HepG2 (cell line): ENCODE data around the gene TMEM217. TPM values are rescaled to one million over a fixed set of nuclear protein-coding genes. Genes with fewer than 3 reads are reported as not detected.

Experiments
- ATAC-seq: fragments of 200-7000 bp; cut with Tn5 transposase; 3 replicates; pipeline ENCODE4 v1.9.1; 2020; ENCODE audit warnings: mild to moderate bottlenecking, moderate library complexity
- BruUV-seq: library from RNA; stranded (reverse); fragments of 400-500 nt; replicated peaks from 2 replicates; lab custom pipeline; 2021; lab: Mats Ljungman, UMichigan
- CTCF ChIA-PET: fragments of 300-600 bp; formaldehyde crosslinking; extraction: SDS; loops from one replicate; lab custom pipeline; 2021; ENCODE audit warnings: low total read pairs, inconsistent platforms, low intra/inter-chr PET ratio; lab: Yijun Ruan, JAX
- POLR2A ChIA-PET: fragments of 350-600 bp; sonication (Branson Sonifier 250); formaldehyde crosslinking; loops from one replicate; lab custom pipeline; 2020; ENCODE audit warnings: antibody characterized with exemption, inconsistent platforms; lab: Yijun Ruan, JAX
- DNase-seq: peaks from one replicate; pipeline ENCODE4 v3.0.0-alpha.2; 2015; ENCODE audit warnings: low spot score
- FAIRE-seq: peaks from 3 replicates; lab custom pipeline; 2011; peaks lifted over from hg19 to GRCh38; lab: Jason Lieb, UNC
- H2AFZ ChIP-seq: one replicate; pipeline ENCODE4 v1.6.1; 2011; ENCODE audit warnings: low read length, inconsistent platforms
- H3K27ac ChIP-seq: fragments of 300-600 bp; 3 replicates; pipeline ENCODE4 v1.8.0; 2011; ENCODE audit warnings: mixed run types, mild to moderate bottlenecking, mixed read lengths, low read length, inconsistent platforms; ENCODE audit not compliant: insufficient read depth; ENCODE audit errors: extremely low read length
- H3K27me3 ChIP-seq, 2 experiments: fragments of 200-600 bp in 1 of 2; 2 replicates in 1 of 2; 3 replicates in 1 of 2; pipeline versions ENCODE4 v1.6.0 to v1.8.0; 2011; ENCODE audit warnings: low read length in 2 of 2, mild to moderate bottlenecking in 2 of 2, moderate library complexity in 2 of 2, inconsistent platforms in 1 of 2; ENCODE audit not compliant: insufficient read depth in 2 of 2, control insufficient read depth in 1 of 2
- H3K36me3 ChIP-seq, 2 experiments: fragments of 200-600 bp in 1 of 2; replicated peaks in 1 of 2; 2 replicates in 1 of 2; 3 replicates in 1 of 2; pipeline versions ENCODE4 v1.5.1 to v1.8.0; 2011; ENCODE audit warnings: low read length in 2 of 2, inconsistent platforms in 1 of 2; ENCODE audit not compliant: insufficient read depth in 2 of 2, control insufficient read depth in 1 of 2
- H3K4me1 ChIP-seq: 2 replicates; pipeline ENCODE4 v1.5.1; 2012; ENCODE audit warnings: low read length, inconsistent platforms; ENCODE audit not compliant: insufficient read depth
- H3K4me2 ChIP-seq: 2 replicates; pipeline ENCODE4 v1.6.0; 2011; ENCODE audit warnings: low read depth, low read length, inconsistent platforms
- H3K4me3 ChIP-seq, 3 experiments: fragments of 200-600 bp in 1 of 3; sonication (generic), shearing (Covaris generic) in 1 of 3; replicated peaks in 1 of 3; 2 replicates each; pipeline ENCODE4 v1.5.1; 2011 to 2016; ENCODE audit warnings: low read length in 3 of 3, inconsistent platforms in 2 of 3, low read depth in 2 of 3, mild to moderate bottlenecking in 2 of 3, control low read depth in 1 of 3, mixed read lengths in 1 of 3; ENCODE audit not compliant: insufficient read depth in 1 of 3
- H3K79me2 ChIP-seq: one replicate; pipeline ENCODE4 v1.6.1; 2011; ENCODE audit warnings: low read length, inconsistent platforms; ENCODE audit not compliant: insufficient read depth
- H3K9ac ChIP-seq: 2 replicates; pipeline ENCODE4 v1.6.0; 2011; ENCODE audit warnings: mild to moderate bottlenecking, low read depth, low read length, inconsistent platforms; ENCODE audit not compliant: insufficient read depth
- H3K9me3 ChIP-seq: 2 replicates; pipeline ENCODE4 v1.5.1; 2012; ENCODE audit warnings: mild to moderate bottlenecking, low read length
- H4K20me1 ChIP-seq: 2 replicates; pipeline ENCODE4 v1.6.0; 2011; ENCODE audit warnings: inconsistent platforms, mild to moderate bottlenecking, low read length, moderate library complexity; ENCODE audit not compliant: insufficient read depth
- PAF1 ChIP-seq: IDR thresholded peaks from 2 replicates; pipeline ENCODE4 v1.6.1; 2016; ENCODE audit warnings: missing genetic modification reagents, missing compliant biosample characterization
- PRPF4 ChIP-seq: fragments of 200-400 bp; formaldehyde crosslinking; IDR thresholded peaks from 2 replicates; pipeline ENCODE4 v1.6.1; 2016; ENCODE audit warnings: low read length, low read depth; ENCODE audit not compliant: poor library complexity, severe bottlenecking
- RBFOX2 ChIP-seq: fragments of 200-400 bp; formaldehyde crosslinking; IDR thresholded peaks from 2 replicates; pipeline ENCODE4 v1.6.1; 2017; ENCODE audit warnings: low read depth, mild to moderate bottlenecking, low read length
- ZKSCAN8 ChIP-seq: IDR thresholded peaks from 2 replicates; pipeline ENCODE4 v1.6.1; 2016; ENCODE audit warnings: borderline replicate concordance, missing genetic modification reagents, missing compliant biosample characterization
- ZNF350 ChIP-seq: sonication (generic); formaldehyde crosslinking; IDR thresholded peaks from 2 replicates; pipeline ENCODE4 v1.4.0; 2020; ENCODE audit warnings: mild to moderate bottlenecking, low read depth, missing genetic modification reagents, borderline replicate concordance
- ZNF816 ChIP-seq: sonication (generic); formaldehyde crosslinking; IDR thresholded peaks from 2 replicates; pipeline ENCODE4 v1.8.0; 2022; ENCODE audit warnings: missing genetic modification reagents, mild to moderate bottlenecking, borderline replicate concordance
- WGBS: methylation state at CpG from one replicate; pipeline ENCODE4 v1.1.6; 2017; ENCODE audit warnings: low lambda C conversion rate; 5-methylcytosine and 5-hydroxymethylcytosine counted together
- in situ Hi-C: cut with HindIII; loops from 2 replicates; pipeline ENCODE4 v1.10.0; 2017; ENCODE audit warnings: low pct_unique_long_range_greater_than_20kb; ENCODE audit not compliant: extremely low pct_ligation_motif_present
- intact Hi-C: fragments of 100-400 bp; cut with micrococcal nuclease; formaldehyde crosslinking; loops from one replicate; pipeline ENCODE4 v1.10.0; 2022; ENCODE audit not compliant: unreplicated experiment
- polyA plus RNA-seq, 8 experiments: library from polyadenylated mRNA; depleted of rRNA in 3 of 8; stranded (reverse) in 7 of 8; unstranded in 1 of 8; fragments of >200 nt; fragmentation: Illumina TruSeq in 4 of 8; extraction: Trizol in 4 of 8; gene quantifications; 2 replicates each; pipeline versions ENCODE4 v1.2.1 to v1.2.3, GENCODE V29; 2011 to 2016; ENCODE audit warnings: low read depth in 4 of 8, missing spikeins in 1 of 8, mixed read lengths in 1 of 8; ENCODE audit not compliant: insufficient read depth in 1 of 8
- total RNA-seq, 5 experiments: library from RNA; depleted of rRNA; stranded (reverse); fragments of >200 nt; fragmentation: Illumina TruSeq; extraction: Trizol; gene quantifications; 2 replicates each; pipeline ENCODE4 v1.2.3, GENCODE V29; 2016; ENCODE audit warnings: low read depth in 1 of 5
- TF ChIP-seq, protein P1 (sequence below): sonication (generic); formaldehyde crosslinking; IDR thresholded peaks from 2 replicates; pipeline ENCODE4 v1.5.1; 2020; ENCODE audit warnings: mild to moderate bottlenecking, missing genetic modification reagents, moderate library complexity

TMEM217 gene
- total and polyA plus RNA-seq, 2 of the 13 experiments (the other 11 are each of a cell fraction or from before 2014, with no cell fraction given): 2.3 to 3.4 TPM

DNA sequence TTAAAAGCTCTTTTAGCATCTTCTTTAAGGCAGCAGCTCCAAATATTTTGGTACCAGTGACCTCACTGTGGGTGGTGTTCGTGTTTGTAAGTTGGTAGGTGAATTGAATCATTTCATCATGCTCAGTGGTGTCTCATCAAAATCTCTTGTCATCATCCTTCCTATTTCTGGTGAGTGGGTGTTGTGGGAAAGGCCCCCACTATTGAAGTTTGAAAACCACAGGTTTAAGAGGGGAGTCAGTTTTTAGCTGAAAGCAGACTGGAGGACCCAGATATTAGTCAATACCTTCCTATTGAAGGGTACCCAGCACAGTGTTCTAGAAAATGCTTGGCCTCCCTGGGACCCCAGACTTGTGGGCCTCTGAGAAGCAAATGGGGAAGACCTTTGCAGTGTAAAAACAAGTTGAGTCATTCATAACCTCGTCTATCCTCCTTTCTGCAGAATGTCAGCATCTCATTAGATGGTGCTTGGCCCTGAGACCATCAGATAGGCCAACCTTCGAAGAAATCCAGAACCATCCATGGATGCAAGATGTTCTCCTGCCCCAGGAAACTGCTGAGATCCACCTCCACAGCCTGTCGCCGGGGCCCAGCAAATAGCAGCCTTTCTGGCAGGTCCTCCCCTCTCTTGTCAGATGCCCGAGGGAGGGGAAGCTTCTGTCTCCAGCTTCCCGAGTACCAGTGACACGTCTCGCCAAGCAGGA is 84.3 kb downstream of the TMEM217 start:
- WGBS: 93% methylated on average over 9 of the region's 9 CpGs
- in situ Hi-C loops (loop anchor here (5.0 to 10.0 kb wide), 3 partner anchors 41 to 149 kb away; no protein-coding TSS in a partner anchor), intact Hi-C loops (no loop called here)
- POLR2A ChIA-PET: interaction anchor here (1.2 to 10.3 kb wide), 8 partner anchors 29 to 122 kb away, joined by 3 to 234 read pairs (median 111); no protein-coding TSS in a partner anchor
- CTCF ChIA-PET: interaction anchor here (2.1 to 2.8 kb wide), 3 partner anchors 34 to 155 kb away, joined by 7 to 72 read pairs (median 41); no protein-coding TSS in a partner anchor
- no peak overlapping the region for H2AFZ ChIP-seq
- H3K4me1 ChIP-seq: peaks cover 31% of the 10 kb centered on the region
- no peak overlapping the region for H3K27ac ChIP-seq
- peak overlapping the region; percentile 98 to 100 (median 99) for H3K4me3 ChIP-seq
- TF ChIP-seq ZKSCAN8 (CRISPR knock-in tag): no peak
- no peak for TF ChIP-seq PRPF4
- TF ChIP-seq RBFOX2: peak; percentile 66
- TF ChIP-seq PAF1 (CRISPR knock-in tag): 0 out of 2 replicates have a peak, but pooled peaks have one; percentile 56
- TF ChIP-seq ZNF816 (CRISPR knock-in tag): 0 out of 2 replicates have a peak, but pooled peaks have one; percentile 6
- TF ChIP-seq ZNF350 (CRISPR knock-in tag): 0 out of 2 replicates have a peak, but pooled peaks have one; percentile 41
- TF ChIP-seq, protein P1, sequence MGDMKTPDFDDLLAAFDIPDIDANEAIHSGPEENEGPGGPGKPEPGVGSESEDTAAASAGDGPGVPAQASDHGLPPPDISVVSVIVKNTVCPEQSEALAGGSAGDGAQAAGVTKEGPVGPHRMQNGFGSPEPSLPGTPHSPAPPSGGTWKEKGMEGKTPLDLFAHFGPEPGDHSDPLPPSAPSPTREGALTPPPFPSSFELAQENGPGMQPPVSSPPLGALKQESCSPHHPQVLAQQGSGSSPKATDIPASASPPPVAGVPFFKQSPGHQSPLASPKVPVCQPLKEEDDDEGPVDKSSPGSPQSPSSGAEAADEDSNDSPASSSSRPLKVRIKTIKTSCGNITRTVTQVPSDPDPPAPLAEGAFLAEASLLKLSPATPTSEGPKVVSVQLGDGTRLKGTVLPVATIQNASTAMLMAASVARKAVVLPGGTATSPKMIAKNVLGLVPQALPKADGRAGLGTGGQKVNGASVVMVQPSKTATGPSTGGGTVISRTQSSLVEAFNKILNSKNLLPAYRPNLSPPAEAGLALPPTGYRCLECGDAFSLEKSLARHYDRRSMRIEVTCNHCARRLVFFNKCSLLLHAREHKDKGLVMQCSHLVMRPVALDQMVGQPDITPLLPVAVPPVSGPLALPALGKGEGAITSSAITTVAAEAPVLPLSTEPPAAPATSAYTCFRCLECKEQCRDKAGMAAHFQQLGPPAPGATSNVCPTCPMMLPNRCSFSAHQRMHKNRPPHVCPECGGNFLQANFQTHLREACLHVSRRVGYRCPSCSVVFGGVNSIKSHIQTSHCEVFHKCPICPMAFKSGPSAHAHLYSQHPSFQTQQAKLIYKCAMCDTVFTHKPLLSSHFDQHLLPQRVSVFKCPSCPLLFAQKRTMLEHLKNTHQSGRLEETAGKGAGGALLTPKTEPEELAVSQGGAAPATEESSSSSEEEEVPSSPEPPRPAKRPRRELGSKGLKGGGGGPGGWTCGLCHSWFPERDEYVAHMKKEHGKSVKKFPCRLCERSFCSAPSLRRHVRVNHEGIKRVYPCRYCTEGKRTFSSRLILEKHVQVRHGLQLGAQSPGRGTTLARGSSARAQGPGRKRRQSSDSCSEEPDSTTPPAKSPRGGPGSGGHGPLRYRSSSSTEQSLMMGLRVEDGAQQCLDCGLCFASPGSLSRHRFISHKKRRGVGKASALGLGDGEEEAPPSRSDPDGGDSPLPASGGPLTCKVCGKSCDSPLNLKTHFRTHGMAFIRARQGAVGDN: peak; percentile 35
- TF ChIP-seq, all 625 proteins: peak for 5
- Histone ChIP-seq H3K9me3 (no peaks in the 10 kb centered on the region), H3K79me2 (peaks cover 43% of the 10 kb centered on the region), H3K27me3 (no peaks in the 10 kb centered on the region; a peak in 1 of 5 replicates), H4K20me1 (peaks cover 53% of the 10 kb centered on the region), H3K9ac (peak overlapping the region; percentile 98; the same call in 1 of the 2 replicates), H3K4me2 (peak overlapping the region; percentile 99), H3K36me3 (peaks cover 21 to 42% of the 10 kb centered on the region in 2 experiments)
- ATAC-seq (no peak), FAIRE-seq (no peak), DNase-seq (no peak)
- BruUV-seq: no TSS peak
